NCI-H748 (cell line): ENCODE data around the gene RPS24.

Experiments
- DNase-seq: peaks from one replicate; lab custom pipeline; 2025; ENCODE audit not compliant: unreplicated experiment; lab: John Stamatoyannopoulos, UW

The RPS24 gene

DNA sequence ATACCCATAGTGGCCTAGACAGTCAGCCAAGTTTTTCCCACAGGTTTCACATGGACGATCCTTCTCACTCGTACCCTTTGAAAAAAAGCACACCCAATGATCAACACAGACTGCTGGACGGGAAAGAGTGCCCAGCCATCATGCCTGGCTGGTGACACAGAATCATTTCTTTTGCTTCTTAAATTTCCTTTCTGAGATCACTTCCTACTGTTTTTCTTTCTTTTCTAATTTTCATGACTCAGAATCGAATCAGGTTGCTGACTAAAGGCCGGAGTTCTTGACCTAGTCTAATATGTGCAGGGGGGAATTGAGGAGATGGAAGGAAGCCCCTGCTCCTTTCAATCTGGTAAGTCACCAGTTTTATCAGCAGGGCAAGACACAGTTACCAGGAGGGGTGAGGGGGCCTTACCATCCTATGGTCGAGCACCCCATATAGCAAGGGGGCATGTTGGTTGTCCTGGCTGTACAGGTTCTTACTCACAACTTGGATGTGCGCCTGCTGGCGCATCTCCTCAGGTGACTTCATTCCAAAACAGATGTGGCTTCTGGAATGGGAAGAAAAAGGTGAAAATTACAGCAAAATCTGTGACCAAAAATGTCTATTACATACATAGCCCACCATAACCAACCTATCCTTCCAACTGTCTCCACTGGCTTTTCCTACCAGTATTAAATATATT is 7.8 kb upstream of the RPS24 start:
- no peak for DNase-seq

DNA sequence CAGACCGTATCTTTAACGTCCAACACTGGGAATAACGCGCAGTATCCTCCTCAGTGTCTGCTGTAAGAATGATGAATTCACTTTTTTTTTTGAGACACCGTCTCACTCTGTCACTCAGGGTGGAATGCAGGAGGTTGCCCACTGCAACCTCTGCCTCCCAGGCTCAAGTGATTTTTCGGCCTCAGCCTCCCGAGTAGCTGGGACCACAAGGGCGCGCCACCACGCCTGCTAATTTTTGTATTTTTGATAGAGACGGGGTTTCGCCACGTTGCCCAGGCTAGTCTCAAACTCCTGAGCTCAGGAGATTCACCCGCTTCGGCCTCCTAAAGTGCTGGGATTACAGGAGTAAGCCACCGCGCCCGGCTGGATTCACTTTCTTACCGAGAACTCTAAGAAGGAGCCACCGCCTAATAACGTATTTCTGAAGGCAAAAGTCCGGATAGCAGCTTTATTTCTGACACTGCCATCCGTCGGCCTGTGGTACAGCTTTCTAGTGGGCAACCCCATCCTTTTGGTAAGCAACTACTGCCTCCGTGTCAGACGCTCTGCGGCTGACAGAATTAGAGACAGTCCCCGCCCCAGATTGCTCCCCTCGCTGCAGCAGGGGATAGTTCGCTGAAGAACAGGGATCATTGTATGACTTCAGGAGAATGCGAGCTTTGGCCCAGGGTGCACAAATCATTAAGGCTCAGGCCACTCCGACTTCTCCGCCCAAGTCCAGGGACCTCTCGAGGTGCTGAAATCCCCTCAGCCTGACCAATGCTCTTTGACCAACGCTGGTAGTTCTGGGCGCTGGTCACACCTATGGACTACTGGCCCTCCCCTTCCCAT is 5.0 kb upstream of the RPS24 start:
- peak; percentile 16 for DNase-seq

DNA sequence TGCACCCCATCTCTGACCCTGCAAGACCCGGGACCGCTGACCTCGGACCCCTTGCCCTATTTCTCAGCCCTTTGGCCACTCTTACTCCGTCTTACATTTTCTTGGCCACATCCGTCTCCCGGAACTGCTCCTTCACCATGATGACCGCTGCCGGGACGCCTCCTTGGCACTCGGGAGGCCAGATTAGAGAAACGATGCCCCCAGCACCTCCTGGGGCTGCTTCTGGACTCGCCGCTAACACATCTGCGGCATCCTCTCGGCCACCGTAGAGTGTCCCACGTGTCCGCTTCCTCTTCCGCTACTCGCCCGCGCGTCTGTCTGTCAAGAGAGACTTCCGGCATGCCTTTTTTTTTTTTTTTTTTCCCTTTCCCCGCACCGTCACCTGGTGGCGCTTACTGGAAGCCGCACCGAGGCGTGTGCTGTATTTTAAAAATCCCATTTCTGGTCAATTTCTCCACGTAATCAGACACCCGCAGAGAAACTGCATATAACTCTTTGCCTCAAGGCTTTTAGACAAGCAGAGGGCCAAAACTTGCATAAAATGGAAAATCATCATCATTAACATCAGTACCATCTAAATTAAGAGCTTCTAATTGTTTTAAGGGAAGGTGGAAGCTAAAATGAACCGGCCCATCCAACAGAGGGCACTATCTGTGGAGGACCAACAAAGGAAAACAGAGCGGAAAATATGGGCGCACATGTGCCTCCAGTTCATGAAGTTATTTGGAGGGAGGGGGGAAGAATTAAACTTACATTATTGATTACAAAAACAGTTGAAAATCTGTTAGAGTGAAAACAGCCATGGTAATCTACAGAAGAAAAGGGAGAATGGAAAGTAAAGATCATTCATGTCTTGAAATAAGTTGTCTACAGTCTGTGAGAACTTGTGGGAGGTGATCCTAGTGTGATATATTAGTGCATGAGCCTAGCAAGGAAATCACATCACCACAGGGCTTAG is 4.1 kb upstream of the RPS24 start, which contains the start of gene POLR3A:
Gene POLR3A, minus strand, starts transcription at position 247 of the 958 bp plus-strand sequence. Its CDS starts 108 bp downstream, at position 139.
- peak; percentile 95 for DNase-seq

DNA sequence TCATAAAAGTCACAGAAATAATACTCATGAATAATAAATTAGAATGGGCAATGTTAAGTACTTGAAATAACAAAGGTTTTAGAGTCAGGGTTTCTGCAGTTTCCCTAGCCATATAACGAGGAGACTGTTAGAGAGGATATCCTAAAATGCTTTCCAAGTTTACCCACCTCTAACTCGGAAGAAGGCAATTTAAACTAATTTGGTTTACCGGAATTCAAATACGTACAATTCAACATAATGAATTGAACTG is 351 bp upstream of the RPS24 start:
- no peak for DNase-seq

DNA sequence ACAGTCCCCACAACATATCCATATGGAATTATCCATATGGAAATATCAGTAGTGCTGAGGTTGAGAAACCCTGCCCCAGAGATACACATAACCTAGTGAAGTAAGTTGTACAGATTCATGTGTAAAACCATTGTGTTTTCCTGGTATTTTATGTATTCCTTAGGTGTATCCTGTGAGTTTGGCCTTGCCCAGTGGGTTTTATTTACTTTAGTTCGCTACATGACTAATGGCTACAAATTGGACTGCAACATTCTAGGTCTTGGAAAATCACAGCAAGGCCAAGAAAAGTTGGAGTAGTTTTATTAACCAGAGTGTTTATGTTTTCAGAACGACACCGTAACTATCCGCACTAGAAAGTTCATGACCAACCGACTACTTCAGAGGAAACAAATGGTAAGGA is 1.4 kb downstream of the RPS24 start:
- no peak for DNase-seq

DNA sequence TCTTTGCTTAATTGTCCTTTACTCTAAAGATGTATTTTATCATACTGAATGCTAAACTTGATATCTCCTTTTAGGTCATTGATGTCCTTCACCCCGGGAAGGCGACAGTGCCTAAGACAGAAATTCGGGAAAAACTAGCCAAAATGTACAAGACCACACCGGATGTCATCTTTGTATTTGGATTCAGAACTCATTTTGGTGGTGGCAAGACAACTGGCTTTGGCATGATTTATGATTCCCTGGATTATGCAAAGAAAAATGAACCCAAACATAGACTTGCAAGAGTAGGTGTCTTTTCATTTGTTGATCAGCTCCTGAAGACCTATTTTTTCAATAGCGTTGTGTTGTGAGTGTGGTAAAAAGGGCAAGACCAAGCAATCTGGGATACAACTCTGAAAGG is 1.8 kb downstream of the RPS24 start:
- no peak for DNase-seq

GRCh38 chr10:78035933-78036583 is 2.4 kb downstream of the RPS24 start:
- DNase-seq: no peak

- DNase-seq: no peak
These were observed 4.4 kb downstream of the RPS24 start for GRCh38 chr10:78038105-78038504.

DNA sequence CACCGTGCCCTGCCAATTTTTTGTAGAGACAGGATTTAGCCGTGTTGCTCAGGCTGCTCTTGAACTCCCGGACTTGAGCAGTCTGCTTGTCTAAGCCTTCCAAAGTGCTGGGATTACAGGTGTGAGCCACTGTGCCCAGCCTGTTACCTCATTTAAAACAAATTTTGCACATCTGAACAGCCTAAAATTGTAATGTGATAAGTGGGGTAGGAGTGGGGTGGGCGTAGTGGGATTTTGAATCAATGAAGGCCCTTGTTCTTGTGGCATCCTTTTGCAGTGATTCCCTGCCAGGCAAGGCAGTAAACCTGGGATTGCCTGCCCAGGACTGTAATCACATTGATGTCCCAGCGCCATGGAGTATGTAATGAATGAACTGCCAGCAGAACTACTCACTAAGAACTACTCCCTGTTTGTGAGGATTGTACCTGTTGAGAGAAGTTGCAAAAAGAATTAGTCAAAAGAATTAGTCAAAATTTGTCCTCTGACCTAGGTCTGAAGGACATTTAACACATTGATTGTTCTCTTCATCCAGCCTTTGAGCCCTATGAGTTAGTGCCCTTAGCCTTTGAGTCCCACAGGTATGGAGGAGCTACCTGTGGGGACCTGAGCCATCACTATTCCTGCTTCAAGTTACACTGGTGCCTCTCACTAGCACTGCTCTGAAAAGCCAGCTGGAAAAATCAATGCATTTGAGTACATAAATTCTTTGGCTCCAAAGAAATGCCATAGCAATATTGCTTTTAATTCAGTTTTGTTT is 5.3 kb downstream of the RPS24 start:
- DNase-seq: no peak

DNA sequence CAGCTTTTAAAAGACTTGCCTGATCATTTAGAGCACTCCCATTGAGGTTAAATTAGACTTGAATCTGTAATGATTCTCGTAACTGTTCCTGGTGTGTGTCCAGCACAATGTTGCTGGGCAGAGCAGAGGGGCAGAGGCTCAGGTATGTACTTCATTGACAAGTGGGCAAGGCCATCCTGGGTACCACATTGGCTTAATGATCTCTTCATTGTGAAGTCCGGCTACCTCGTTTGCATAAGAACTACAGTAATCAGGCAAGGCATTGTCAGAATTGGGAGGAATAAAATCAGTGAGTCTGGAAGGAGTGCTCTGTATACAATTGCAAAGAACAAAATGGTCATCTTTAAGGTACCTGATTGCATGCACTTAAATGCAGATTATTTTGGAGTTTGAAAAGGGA is 6.1 kb downstream of the RPS24 start:
- no peak for DNase-seq

DNA sequence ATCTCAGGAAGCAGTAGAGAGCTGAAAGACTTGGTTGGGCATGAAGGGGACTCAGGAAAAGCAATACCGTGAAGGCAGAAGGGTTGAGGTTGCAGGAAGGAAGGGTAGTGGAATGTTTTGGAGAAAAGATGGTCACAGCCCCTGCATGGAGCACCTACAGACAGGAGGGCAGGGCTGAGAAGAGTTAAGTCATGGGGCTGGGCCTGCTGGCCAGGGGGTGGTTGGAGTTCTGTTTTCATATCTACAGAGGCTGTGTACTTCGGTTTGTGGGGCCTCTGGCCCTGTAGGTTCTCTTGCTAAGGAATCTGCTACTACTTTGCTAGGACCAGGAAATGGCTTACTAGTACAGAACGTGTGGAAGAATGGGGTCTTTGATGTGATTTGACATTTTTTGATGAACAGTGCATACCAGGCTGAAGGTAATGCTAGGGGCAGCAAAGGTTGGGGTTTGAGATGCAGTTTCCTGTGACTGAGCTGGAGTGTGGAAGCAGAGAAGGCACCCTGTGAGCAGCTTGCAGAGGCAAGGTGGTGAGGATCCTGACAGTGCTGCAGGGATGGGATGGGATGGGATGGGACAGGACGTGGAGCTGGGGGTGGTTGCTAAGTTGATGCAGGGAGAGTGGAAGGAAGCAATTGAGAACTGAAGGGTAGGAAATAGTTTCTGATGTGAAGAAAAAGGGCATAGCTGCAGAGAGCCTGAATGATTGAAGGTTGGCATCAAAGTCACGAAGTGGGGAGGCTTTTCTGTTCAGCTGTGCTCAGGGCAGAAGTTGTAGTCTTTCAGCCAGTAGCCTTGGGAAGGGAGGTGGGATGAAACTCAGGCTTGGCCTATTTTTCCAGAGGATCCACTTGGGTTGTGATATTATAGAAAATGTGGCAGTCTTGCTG is 7.8 kb downstream of the RPS24 start:
- DNase-seq: no peak

DNA sequence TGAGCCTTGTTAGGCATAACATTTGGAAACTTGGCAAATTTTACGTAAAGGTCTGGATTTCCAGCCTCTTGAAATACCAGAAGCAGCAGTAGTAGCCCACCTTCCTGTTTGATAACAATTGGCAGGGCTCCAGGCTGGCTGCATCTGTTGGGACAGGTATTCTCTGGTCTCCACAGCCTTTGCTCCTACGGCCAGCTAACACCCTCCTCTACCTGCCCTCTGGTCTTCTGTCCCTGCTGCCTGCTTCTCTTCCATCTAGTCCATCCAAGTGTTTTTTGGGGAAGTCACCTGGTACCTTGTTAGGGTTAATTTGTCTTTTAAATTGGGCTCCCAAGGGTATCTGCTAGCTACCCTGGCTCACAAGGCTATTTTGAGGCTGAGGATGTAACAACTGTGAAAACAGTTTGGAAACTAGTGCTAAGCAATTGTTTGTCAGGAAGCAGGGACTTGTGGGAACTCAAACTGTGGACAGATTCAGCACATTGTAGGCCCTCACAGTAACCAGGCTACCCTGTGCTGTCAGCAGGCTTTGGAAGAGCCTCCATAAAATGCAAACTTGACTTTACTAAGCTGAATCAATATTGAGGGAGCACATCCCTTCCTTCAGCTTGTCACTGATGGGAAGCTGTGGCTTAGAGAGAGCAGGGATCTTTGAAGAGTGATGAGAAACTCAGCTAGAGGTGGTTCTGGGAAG is 8.5 kb downstream of the RPS24 start:
- DNase-seq: no peak

DNA sequence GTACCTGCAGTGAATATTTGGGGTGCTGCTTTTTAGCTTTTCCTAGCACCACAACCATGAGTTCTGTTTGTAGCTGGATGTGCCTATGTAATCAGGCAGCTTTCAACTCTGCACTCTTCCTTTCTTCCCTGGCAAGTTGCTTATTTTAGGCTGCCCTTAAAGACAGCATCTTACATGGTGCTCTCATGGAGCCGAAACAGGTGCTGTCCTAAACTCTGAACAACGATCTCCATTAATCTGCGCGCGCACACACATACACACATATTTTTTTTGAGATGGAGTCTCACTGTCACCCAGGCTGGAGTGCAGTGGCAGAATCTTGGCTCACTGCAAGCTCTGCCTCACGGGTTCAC is 9.1 kb downstream of the RPS24 start:
- DNase-seq: no peak

DNA sequence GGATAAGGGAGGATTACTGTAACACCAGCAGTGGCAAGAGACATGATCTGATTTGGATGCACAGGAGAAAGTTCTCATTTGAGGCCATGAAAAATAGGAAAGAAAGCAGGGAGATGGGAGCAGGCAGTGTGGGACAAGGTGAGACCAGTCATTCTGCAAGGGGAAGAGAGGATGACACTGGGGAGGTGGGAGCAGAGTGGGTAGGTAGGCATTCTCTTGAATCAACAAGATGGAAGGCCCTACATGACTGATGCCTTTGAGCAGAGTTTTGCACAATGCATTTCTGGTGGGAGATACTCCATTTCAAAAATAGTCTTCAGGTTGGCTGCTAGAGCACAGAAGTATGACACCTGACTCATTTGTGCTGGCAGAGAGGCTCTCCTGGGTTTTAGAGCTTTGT is 10.5 kb downstream of the RPS24 start:
- DNase-seq: no peak

GRCh38 chr10:78044699-78045098 is 11.0 kb downstream of the RPS24 start:
- DNase-seq: no peak

DNA sequence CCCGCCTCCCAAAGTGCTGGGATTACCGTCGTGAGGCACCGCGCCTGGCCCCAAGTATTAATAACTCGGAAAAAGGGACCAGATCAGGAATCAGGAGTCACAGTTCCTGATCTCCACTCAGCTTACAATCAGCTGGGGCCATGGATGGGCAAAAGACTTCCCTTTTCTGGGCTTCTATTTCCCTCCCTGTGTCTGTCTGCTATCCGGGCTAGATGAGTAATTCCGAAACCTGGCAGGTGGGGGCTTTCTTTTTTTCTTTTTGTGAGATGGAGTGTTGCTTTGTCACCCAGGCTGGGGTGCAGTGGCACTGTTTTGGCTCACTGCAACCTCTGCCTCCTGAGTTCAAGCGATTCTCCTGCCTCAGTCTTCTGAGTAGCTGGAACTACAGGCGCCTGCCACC is 11.6 kb downstream of the RPS24 start:
- DNase-seq: no peak

DNA sequence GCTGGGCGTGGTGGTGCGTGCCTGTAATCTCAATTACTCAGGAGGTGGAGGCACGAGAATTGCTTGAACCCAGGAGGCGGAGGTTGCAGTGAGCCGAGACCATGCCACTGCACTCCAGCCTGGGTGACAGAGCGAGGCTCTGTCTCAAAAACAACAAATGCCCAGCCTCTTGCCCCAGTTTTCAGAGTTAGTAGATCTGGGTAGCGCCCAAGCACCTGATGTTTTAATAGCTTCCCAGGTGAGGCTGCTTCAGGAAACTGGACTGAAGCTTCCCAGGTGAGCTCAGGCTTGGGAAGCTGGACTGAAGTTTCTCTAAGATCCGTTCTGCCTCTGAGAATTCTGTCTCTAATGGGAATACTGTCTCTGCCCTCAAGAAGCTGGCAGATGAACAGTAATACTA is 12.2 kb downstream of the RPS24 start:
- DNase-seq: no peak

- DNase-seq: no peak
These were observed 13.1 kb downstream of the RPS24 start for GRCh38 chr10:78046711-78047269.
